SW 1271 (cell line): ENCODE measurements around the gene ADA.

Experiments used
- DNase-seq, 2 experiments: peaks; one replicate each; lab custom pipeline; 2025; lab: John Stamatoyannopoulos, UW

ADA gene

DNA sequence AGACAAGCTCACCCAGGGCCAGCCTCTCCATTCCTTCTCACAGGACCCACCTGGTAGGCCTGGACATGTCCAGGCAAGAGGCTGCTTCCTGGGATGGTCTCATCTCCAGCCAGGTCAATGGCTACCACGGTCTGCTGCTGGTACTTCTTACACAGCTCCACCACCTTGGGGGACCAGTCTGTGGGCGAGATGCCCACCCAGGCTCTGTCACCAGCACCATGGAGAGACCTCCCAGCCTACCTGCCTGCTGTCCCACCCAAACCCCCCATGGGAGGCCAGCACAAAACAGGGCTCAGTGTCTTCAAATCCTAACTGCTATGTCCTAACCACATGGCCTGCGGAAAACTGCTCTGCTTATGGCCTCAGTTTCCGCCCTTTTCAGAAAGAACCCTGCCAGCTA lies 27.3 kb downstream of the ADA start:
- DNase-seq, result no peak

DNA sequence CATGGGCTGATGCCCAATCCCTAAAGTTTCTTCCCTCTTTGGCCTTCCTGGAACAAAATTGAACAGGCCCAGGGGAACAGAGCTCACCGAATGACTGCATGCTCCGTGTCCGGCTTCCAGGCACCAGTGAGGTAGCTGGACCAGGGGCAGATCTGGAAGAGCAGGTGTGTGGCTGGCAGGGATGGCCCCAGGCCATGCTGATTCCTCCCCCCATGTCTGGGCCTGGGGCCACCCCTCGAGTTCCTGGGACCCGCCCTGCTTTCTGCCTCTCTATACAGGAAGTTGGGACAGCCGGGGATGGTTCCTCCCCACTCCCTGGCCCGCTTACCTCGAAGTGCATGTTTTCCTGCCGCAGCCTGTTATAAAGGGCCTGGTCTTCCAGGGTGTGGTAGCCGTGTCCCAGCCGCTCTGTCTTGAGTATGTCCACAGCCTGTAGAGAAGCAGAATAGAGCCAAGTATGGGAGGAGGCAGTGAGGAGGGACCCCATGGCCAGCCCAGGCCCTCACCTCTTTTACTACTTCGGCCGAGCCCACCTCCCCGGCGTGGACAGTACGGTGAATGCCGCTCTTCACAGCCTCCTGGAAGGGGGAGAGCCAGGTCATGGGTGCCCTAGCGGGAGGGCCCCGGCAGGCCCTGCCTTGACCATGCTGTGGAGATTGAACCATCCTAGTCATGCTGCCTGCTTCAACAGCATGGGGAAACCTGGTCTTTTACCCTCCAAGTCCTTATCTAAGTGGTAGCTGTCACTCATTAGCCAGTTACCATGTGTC lies 28.8 kb downstream of the ADA start:
- no peak for DNase-seq

DNA sequence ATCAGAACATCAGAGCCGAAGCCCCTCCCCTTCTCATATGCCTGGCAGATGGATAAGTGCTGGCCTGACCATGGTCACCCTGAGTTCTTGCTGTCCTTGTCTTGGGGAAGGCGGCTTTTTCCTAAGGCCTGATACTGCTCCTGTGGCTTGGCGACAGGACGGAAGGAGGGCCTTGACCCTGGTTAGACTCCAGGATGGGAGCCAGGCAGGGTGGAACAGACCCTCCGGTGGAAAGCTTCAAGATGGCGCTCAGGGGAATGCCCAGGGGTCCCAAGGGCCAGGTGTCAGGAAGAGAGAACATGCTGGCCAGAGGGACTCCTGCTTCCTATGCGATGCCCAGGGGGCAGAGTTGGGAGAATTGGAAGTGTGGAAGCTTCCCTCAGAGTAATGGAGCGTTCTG lies 29.6 kb downstream of the ADA start:
- DNase-seq, result no peak

DNA sequence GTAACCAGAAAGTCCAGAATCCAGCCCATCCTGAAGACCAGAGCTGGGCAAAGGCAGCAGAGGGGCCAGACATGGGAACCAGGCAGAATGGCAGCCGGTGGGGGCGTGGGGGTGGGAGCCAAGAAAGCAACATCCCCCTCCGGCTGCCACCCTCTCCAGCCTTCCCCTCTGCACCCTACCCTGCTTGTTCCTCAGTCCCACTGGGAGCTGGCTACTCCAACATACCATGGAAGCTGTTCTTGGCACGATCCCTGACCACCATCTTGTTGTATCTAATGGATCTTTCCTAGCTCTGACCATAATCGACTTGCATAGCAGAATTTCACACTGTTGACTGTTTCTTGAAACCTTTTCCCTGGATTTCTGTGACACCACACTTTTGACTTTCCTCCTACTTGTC lies 30.2 kb downstream of the ADA start:
- DNase-seq, result no peak

DNA sequence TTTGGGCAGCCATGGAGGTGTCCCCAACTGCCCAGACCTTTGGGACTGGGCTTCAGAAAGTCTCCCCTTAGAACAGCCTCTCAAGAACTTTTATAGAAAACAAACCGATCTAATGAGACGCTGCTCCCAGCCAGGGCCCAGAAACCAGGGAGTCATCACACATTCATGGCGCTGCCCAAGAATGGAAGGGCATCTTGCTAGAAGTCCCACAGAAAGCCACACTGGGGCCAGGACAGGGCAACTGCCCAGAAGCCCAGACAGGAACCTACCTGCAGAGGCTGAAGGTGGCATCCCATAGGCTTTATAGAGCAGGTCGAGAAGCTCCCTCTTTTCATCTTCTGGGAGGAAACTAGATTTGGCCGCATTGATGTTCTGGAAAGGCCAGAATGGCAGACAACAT lies 31.5 kb downstream of the ADA start:
- no peak for DNase-seq

DNA sequence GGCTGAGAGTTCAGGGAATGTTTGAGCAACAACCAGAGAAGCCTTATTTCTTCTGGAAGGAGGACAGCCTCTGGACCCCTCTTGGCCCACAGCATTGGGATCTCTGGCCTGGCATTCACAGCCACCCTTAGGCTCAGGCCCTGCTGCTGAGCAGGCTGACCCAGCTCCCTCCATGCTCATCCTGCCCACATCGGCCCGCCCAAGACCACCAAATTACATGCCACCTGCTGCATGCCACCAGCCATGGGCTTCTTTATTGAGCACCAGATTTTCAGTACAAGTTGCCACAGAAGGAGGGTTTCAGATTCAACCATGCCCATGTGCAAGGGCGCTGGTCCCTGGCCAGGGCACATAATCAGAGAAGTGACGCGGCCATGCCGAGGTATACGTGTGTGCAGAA lies 32.2 kb downstream of the ADA start:
- no peak for DNase-seq

DNA sequence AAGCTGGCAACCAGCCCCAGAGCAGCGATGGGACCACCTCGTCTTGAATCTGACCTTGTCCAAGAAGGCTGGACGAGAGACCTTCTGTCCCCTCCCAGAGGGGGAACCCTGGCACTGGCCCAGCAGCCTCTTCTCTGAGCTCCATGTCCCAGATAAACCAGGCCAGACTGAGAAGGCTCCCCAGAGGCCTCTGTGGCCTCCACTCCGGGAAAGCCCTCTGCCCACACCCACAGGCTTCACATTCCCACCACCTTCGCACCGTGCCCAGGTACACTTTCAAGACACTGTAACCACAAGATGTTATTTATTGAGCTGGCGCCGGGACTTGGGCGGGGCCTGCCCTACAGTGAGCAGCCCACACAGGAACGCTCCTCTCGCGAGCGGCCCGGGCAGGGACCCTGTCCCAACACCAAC lies 33.2 kb downstream of the ADA start:
- DNase-seq, result no peak

DNA sequence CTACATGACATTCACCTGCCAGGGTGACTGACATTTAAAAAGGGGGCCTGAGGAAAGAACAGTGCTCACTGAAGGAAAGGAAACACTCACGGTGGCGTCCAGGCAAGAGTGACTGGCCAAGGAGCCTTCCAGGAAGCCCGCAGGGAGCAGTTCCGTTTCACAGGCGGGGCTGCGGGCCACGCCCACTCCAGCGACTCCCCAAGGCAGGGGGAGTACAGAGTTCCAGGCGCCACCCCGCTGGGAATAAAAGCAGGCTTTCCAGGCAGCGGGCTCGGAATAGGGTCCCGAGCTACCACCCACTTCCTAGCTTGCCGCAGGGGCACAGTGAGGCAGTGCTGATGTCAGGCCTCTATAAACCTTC lies 34.9 kb downstream of the ADA start:
- DNase-seq, result no peak

DNA sequence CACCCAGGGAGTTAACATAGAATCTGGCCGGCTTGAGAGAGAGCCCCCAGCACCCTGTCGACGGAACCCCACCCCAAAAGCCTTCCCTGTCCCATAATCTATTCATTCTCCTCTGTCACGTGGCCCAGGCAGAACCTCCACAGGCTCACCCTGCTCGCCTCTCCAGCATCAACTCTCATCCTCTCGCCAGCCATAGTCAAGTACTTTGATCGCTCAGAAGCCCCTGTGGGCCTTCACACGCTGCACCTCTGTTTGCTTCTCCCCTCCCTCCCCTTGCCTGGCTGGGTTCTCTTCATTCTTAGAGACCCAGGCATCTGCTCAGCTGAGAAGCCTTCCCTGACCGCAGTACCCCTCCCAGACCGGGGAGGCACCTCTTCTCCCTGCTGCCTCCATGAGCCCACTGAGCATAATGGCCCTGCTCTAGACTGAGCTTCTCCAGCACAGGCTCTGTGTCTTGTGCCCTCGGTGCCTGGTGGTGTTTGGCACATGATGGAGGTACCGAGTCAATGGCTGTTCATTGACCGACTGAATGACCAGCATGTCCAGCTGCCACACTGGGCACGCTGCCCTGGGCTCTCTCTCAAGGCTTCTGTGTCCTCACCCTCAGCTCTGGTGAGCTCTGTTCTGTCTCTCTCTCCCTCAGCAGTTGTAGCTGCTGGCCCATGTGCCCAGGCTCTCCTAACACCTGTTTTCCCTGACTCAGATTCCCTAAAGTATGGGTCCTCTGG lies 35.5 kb downstream of the ADA start:
- no peak for DNase-seq

DNA sequence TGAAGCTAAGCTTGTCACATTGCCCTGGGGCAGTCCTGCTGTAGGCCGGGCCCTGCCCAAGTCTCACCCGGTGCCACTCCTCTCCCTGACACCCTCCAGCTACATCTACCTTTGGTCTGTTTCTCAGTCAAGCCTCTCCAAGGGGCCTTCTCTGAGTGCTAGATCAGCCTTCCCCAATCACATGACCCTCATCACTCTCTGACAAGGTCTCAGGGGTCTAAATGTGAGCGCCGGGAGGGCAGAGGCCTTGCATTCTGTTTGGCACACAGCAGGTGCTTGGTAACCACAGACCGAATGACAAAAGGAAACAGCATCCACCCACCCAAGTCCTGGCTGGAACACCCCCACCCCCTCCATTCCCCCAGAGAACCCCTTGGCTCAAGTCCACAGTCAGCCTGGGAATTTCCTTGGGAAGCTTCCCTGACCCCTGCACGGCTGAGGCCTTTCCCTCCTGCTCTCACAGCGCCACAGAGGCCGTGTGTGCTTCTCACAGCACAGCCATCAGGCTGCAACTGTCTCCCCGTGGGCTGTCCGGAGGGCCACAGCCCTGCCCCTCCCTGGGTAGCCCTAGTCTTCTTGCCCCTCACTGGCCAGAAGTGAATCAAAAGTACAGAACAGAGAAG lies 36.2 kb downstream of the ADA start:
- no peak for DNase-seq

DNA sequence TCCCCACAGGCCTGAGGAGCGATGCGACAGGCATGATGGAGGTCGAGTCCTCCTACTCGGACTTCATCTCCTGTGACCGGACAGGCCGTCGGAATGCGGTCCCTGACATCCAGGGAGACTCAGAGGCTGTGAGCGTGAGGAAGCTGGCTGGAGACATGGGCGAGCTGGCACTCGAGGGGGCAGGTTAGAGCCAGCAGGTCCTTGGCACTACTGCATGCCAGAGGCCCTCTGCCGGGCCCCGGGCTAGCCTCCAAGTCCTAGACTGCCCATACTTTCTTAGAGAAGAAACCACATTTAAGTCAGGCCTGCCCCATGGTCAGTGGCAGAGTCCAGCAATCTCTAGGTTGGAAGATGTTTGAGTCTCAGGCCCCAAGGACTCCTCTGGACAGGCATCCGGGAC lies 37.0 kb downstream of the ADA start:
- no peak for DNase-seq

DNA sequence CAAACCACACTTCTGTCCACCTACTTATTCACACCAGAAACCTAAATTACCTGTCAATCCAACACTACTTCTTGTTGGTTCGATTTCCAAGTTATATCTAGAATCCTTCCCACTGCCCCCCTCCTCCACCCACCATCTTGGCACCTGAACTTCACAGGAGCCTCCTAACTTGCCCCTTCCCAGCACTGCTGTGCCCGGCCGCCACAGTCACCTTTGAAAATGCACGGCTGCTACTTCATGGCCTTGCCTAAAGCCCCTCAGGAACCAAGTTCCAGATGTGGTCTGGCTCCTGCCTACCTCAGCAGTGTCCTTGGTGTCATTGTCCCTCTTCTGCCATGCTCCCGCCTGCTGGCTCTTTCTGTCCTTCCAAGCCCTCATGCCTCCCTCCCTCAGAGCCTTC lies 37.9 kb downstream of the ADA start:
- no peak for DNase-seq

DNA sequence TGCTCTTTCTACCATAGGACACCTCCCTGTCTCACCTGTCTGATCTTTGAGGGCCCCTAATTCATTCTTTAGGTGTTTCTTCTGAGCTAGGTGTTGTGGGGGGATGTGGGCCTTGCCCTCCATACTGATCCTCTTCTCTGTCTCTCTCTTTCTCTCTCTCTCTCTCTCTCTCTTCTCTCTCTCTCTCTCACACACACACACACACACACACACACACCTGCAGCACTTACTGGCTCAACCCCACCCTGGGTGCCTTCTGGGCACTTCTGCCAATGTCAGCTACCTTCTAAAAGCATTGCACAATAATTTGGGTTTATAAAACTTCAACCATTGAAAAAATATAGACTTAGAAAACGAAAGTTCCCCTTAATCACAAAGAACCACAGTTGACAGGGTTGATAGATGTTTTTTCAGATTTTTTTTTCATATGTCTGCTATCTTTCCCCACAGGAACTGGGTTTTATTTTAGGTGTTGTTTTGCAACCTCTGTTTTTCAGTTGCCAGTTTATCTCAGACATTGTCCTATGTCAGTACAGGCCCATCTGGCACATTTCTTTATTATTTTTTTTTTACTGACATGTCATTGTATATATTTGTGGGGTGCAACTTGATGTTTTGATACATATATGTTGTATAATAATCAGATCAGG lies 41.1 kb downstream of the ADA start:
- no peak for DNase-seq

DNA sequence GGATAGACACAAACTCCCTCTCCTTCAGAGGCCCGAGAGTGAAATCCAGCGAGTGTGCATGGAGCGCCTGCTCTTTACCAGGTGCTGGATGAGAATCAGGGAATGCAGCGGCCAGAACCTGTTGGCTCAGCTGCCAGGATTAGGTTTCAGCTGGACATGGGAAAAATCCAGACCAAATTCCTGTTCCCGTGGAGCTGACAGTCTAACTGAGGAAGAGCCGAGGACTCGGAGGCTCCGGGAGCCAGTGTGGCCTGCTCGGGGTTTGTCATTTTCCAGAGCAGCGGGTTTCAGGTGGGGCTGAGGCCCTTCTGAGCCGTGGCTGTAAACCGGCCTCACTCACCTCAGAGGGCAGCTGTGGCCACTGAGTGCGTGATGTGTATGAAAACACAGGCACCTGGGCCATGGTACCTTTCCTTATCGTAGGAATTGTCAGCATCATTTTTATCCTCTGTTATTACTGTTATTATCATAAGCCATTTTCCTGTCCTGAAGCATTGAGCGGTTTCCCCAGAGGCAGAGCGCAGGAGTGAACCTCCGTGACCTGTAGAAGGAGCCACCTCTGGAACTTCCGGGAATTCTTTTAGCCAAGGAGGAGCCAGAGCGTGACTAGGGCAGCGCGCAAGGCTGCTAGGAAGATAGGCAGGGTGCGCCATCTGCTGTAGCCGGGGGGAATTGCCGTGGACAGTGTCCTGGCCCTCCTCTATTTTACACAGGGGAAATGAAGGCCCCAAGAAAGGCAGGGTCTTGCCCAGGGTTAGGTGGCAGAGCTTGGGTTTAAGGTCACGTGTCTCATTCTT lies 41.8 kb downstream of the ADA start:
- peak; percentile 79 to 85 for DNase-seq

DNA sequence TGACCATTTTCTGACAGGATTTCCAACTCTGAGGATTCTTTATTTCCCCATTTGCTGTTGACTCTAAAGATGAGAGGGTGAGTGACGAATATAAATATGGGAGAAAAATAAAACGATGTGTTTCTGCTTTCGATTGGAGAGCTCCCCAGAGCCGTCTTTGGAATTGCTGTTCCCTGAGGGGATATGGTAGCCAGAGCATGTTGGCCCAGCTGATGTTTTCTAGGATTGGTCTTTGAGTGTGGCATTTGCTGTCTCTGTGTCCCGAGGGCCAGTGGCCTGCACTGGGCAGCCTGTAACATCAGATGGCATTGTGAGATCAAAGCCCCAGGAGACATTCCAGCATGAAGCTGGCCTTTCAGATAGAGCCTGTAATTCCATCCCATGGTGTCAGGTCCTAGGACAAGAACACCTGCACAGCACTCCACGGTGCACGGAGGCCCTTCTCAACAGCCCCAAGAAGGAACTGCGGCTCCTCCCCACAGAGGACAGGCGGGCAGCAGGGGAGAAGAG lies 42.4 kb downstream of the ADA start:
- DNase-seq, result no peak

DNA sequence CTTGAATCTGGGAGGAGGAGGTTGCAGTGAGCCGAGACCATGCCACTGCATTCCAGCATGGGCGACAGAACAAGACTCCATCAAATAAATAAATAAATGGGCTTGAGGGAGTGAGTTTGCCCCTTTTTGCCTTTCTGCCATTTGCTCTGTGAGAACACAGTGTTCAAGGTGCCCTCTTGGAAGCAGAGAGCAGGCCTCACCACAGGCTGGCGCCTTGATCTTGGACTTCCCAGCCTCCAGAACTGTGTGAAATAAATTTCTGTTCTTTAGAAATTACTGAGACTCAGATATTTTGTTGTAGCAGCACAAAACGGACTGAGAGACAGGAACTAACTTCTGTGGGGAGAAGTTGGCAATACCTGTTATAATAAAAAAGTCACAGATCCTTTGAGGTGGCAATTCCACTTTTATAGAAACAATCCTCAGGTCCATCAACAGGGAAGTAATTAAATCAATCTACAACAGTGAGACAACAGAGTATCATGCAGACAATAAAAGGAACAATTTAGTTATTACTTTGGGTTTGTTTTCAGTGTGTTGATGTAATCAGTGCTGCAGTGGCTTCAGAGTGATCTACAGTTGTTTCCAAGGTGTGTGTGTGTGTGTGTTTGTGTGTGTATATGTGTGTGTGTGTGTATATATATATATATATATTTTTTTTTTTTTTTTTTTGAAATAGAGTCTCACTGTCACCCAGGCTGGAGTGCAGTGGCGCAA lies 44.6 kb downstream of the ADA start:
- DNase-seq, result no peak

DNA sequence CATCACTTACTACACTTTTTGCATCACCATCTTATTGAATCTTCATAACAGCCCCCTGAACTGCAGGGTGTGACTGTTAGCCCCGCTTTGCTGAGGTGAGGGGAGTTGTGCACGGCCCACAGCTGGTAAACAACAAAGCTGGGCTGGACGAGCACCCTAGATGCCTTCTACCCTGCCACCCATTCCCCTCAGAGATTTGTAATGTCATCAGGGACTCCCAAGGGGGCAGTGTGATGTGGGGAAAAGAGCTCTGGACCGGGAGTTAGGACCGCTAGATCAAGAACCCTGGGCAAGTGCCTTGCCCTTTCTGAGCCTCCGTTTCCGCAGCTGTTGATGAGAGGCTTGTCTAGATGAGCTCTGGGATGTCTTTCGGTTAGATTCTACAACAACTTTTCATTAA lies 48.2 kb downstream of the ADA start:
- DNase-seq, result no peak

DNA sequence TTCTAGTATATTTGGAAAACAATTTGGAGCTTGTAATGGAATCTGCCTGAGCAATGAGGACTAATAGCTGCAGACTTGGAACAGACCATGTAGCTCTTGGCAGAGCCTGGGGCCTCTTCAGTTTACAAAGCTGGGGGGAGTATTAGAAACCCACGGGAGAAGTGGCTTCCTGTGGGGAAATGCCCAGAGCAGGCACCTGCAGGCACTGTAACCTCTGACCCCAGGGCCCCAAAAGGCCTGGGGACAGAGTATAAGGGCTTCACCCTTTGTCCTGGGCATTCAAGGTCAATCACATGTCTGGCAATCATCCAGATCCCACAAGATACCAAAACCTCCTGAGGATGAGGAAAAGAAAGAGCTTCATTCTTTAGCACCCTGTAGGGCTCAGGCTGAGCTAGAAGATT lies 49.7 kb downstream of the ADA start:
- DNase-seq, result no peak

DNA sequence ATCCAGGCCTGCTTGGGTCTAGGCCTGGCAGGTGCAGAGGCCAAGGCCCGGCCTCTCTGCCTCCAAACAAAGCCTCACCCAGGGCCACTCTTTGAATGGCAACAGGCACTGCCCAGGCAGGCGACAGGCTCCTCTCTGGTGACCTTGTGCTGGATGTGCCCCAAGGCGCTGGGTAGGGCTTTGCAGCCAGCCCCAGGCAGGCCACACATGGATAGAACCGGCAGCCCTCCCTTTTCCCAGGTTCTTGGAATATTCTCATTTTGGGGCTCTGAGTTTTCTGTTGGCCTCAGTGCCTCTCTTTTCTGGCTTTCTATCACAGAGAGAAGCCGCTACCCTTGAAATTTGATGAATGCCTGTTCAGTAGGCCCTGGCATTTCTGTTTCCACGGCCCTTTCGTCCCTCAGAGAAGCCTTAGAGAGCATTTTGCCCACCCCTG lies 50.2 kb downstream of the ADA start:
- DNase-seq, result no peak

DNA sequence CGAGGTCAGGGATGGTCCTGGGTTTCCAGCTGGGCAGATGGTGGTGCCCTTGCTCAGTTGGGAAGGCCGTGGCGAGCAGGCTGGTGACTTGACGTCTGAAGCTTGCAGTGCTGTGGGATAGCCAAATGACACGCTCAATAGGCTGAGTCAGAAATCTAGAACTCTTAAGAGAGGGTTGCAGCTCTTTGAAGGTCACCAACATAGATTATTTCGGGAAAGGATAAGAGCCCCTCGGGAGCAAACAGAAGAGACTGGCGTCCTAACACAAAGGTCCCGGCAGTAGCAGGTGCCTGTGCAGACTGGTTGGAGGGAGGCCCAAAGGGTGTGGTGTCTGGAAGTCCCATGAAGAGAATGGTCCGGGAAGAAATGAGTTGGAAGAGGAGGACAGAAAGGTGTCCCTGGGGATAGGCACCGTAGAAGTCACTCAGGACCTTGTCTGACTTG lies 50.7 kb downstream of the ADA start:
- DNase-seq, result no peak

DNA sequence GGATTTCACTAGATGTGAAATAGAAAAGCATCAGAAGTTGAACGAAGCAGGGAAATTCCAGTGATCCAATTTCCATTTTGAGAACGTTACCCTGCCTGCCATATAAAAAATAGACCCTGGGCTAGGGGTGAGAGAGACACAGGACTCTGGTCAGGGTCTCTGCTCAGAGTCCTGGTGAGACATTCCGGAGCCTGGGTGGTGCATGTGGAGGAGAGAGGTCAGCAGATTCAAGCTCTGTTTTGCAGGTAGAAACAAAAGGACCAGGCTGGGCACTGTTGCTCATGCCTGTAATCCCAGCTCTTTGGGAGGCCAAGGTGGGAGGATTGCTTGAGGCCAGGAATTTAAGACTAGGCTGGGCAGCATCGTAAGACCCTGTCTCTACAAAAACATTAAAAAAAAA lies 51.2 kb downstream of the ADA start:
- DNase-seq, result no peak
